IPS DF 19.7 (cell line): ENCODE results near the gene INO80.
"Not testable (repeated sequence)": the region's sequence is repeated elsewhere in the genome, so short reads cannot be mapped to it uniquely, and the experiment has no call there.

Experiments
- DNase-seq: peaks from one replicate; pipeline ENCODE4 v3.0.0-alpha.2; 2013; ENCODE audit warnings: low read depth, low spot score

INO80 gene, protein sequence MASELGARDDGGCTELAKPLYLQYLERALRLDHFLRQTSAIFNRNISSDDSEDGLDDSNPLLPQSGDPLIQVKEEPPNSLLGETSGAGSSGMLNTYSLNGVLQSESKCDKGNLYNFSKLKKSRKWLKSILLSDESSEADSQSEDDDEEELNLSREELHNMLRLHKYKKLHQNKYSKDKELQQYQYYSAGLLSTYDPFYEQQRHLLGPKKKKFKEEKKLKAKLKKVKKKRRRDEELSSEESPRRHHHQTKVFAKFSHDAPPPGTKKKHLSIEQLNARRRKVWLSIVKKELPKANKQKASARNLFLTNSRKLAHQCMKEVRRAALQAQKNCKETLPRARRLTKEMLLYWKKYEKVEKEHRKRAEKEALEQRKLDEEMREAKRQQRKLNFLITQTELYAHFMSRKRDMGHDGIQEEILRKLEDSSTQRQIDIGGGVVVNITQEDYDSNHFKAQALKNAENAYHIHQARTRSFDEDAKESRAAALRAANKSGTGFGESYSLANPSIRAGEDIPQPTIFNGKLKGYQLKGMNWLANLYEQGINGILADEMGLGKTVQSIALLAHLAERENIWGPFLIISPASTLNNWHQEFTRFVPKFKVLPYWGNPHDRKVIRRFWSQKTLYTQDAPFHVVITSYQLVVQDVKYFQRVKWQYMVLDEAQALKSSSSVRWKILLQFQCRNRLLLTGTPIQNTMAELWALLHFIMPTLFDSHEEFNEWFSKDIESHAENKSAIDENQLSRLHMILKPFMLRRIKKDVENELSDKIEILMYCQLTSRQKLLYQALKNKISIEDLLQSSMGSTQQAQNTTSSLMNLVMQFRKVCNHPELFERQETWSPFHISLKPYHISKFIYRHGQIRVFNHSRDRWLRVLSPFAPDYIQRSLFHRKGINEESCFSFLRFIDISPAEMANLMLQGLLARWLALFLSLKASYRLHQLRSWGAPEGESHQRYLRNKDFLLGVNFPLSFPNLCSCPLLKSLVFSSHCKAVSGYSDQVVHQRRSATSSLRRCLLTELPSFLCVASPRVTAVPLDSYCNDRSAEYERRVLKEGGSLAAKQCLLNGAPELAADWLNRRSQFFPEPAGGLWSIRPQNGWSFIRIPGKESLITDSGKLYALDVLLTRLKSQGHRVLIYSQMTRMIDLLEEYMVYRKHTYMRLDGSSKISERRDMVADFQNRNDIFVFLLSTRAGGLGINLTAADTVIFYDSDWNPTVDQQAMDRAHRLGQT (N-terminal part only)

DNA sequence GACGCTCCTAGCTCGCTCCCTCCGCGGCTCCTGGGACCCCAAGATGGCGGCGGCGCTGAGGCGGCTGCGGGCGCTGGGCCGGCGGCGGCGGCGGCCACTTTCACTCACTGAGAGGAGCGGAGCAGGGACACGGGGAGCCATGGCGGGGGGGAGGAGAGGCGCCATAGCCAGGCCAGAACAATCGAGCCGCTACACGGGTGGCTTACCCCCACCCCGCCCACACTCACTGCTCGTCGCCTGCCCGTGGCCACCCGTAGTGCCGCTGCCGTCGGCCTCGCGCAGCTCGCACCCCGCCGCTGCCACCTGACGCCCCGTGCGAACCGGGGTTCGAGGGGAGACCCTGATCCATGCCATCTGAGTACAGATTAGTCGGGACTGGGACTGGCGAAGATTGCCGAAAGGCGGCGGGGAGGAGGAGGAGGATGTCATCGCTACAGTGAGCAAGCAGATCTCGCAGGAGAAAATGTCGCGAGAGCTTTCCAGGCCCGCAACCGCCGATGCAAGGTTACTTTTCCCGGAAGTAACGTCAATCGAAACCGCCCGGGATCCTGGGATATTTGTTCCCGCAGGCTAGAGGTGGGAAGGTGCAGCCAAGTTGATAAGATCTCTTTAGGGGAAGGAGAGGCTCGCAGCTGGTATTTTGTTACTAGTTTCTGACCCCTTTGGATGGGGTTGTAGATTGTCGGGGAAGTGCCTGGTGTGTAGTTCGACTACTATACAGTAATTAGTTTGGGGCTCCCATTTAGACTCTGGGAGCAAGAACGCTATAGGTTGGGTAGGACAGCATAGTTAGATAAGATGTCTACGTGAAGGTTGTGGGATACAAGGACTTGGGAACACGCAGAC, at the start of gene INO80:
Gene INO80 (minus strand): TSS at position 165 of the 846 bp plus-strand sequence. CDS start 19,970 bp downstream, outside the sequence.
- DNase-seq = peak; percentile 97

DNA sequence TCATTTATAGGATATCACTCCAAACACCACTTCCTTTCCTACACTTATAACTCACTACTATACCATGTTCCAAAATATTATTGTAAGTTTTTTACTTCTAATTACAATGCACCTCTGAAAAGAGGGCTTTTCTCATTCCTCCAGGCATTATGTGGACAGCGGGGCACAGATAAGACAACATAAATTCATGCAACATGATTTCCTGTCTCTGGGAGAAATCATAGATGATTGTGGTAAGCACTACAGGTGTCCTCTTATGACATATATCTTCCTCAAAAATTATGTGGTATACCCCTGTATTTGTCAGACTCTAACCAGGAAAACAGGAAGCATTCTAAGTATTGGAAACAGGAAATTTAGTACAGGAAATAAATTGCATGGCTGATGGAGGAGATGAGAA, 45.7 kb upstream of the INO80 start:
- DNase-seq = no peak

DNA sequence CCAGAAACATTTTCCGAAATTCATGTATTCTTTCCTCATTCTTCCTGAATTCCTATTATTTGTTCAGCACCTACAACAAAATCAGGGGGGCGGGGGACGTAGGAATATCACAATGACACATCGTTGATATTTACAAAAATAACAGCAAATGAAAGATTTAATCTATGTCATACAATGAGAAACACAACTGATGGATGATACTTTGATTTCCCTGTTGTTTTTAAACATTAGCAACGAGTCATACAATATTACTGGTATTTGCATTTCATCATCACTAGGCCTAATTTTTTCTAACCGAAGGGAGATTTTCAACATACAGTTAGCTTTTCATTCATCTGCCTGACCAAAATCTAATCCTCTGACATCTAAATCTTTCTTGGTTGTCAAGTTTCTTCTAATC, 45.3 kb upstream of the INO80 start:
- DNase-seq = no peak

DNA sequence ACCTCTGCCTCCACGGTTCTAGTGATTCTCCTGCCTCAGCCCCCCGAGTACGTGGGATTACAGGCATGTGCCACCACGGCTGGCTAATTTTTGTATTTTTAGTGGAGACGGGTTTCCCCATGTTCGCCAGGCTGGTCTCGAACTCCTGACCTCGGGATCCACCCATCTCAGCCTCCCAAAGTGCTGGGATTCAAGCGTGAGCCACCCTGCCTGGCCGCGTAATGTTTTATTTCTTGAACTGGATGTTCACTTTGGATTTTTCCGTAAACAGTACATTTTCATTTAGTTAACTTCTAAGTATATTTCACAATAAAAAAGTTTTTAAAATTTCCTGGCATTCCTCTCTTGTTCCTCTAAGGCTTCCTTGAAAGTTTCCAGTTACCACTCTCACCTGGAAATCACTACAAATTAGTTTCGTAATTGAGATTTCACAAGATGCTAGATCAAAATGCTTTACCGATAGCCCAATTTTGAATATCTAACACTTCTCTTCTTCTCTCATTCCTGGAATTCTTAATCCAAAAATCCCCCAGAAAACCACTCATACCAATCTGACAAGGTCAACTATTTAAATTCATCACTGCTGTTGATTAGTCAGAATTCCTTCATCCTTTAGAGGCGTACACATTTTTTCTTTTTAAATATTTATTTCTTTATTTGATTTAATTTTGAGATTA, 44.7 kb upstream of the INO80 start:
- no peak for DNase-seq

DNA sequence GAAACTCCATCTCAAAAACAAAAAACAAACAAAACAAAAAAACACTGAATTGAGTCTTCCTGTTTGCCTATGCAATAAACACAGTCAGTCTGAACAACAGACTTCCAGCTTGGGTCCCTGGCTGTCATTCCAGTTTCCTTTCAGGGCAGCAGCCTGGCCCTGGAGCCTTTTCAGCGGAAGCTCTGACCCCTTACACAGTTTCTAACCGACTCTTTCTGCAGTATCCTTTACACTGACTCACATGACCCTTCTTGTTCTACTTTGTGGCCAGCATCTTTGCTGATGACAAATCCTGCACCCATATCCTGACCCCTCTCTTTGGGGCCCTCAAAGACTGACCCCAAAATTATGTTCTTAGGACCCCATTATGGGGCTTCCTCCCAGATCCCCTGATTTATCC, 38.3 kb upstream of the INO80 start:
- no peak for DNase-seq

DNA sequence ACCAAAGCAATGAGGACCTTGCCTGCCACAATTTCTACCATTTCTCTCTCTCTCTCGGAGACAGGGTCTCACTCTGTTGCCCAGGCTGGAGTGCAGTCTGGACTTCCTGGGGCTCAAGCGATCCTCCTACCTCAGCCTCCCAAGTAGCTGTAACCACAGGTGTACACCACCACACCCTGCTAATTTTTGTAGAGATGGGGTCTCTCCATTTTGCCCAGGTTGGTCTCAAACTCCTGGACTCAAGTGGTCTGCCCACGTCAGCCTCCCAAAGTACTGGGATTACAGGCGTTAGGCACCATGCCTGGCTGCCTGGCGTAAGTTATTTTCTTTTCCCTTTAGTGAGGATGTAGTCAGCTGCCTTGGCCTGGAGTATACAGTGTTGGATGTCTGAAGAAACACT, 37.7 kb upstream of the INO80 start:
- no peak for DNase-seq

DNA sequence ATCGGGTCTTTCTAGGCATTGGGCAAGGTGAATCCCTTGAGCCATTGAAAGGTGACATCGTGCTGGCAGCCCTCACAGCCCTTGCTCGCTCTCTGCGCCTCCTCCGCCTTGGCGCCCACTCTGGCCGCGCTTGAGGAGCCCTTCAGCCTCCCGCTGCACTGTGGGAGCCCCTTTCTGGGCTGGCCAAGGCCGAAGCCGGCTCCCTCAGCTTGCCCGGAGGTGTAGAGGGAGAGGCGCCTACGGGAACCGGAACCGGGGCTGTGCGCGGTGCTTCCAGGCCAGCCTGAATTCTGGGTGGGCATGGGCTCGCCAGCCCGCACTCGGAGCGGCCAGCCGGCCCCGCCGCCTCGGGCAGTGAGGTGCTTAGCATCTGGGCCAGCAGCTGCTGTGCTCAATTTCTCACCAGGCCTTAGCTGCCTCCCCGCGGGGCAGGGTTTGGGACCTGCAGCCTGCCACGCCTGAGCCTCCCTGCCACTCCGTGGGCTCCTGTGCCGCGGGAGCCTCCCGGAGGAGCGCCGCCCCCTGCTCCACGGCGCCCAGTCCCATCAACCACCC, 35.4 kb upstream of the INO80 start:
- DNase-seq = no peak

DNA sequence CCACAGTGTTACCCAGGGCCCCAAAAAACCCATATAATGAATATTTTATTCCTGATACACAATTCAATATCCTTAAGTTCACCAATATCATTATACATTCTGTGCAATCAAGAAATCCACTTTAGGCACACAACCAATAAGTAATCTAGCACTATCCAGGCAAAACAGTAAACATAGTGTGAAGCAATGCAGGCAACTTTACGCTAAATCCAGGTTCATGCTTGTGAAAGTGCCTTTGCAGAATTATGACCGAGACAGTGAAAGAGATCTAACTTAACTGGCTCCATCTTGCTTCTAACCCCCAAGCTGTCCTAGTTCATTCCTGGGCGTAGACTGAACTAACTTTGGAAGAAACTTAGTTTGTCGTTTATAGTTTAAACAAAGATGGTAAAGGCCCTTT, 34.2 kb upstream of the INO80 start:
- no peak for DNase-seq

DNA sequence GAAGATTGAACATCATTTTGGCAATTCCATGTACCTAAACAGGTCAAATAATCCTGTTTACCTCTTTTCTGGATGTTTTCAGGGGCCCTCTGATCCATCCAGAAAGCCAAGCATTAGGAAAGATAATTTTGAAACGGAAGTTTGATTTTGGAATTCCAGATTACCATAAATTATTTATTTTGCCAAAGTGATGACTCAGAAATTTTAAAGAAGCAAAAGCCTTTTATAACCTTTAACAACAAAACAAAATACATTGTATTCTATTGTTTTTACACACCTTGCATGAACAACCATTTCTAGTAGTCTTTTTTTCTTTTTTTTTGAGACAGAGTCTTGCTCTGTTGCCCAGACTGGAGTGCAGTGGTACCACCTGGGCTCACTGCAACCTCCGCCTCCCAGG, 32.0 kb upstream of the INO80 start:
- DNase-seq = no peak

DNA sequence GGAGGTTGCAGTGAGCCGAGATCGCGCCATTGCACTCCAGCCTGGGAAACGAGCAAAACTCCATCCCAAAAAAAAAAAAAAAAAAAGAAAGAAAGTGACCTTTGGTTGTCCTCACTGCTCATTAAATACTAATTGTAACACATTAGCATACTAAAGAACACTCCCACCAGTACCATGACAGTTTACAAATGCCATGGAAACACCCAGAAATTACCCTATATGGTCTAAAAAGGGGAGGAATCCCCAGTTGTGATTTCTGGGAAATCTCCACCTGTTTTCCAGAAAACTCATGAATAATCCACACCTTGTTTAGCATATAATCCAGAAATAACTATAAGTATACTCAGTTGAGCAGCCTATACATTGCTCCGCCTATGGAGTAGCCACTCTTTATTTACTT, 23.5 kb upstream of the INO80 start:
- DNase-seq = no peak

DNA sequence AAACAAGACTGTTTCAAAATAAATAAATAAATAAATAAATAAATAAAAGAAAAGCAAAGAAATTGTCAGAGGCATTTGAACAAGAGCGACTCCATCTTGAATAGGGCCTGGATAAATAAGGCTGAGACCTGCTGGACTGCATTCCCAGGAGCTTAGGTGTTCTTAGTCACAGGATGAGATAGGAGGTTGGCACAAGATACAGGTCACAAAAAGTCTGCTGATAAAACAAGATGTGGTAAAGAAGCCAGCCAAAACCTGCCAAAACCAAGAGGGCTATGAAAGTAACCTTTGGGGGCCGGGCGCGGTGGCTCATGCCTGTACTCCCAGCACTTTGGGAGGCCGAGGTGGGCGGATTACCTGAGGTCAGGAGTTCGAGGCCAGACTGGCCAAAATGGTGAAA, 23.0 kb upstream of the INO80 start:
- DNase-seq = not testable (repeated sequence)

DNA sequence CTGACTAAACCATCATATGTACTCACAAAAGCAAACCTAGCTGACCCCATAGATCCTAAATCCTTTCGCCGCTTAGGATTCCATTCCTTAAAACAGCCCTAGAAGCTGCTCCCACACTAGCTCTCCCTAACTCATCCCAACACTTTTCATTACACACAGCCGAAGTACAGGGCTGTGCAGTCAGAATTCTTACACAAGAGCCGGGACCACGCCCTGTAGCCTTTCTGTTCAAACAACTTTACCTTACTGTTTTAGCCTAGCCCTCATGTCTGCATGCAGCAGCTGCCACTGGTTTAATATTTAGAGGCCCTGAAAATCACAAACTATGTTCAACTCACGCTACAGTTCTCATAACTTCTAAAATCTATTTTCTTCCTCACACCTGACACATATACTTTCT, 19.5 kb upstream of the INO80 start:
- not testable (repeated sequence) for DNase-seq

DNA sequence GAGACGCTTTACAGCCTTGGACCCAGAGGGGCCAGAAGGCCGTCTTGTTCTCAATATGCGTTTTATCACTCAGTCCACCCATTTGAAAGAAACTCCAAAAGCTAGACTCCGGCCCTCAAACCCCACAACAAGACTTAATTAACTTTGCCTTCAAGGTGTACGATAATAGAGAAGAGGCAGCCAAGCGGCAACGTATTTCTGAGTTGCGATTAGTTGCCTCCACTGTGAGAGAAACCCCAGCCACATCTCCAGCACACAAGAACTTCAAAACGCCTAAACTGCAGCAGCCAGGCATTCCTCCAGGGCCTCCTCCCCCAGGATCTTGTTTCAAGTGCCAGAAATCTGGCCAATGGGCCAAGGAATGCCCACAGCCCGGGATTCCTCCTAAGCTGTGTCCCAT, 17.4 kb upstream of the INO80 start:
- no peak for DNase-seq

DNA sequence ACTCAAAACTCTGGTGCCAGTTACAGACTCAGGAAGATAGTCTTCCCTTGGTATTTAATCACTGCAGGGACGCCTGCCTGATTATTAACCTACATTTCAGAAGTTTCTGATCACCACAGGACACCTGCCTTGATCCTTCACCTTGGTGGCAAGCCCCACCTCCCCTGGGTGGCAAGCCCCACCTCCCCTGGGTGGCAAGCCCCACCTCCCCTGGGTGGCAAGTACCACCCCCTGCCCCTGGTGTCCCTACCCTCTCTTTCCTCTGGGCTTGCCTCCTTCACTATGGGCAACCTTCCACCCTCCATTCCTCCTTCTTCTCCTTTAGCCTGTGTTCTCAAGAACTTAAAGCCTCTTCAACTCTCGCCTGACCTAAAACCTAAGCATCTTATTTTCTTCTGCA, 16.0 kb upstream of the INO80 start:
- DNase-seq = not testable (repeated sequence)

DNA sequence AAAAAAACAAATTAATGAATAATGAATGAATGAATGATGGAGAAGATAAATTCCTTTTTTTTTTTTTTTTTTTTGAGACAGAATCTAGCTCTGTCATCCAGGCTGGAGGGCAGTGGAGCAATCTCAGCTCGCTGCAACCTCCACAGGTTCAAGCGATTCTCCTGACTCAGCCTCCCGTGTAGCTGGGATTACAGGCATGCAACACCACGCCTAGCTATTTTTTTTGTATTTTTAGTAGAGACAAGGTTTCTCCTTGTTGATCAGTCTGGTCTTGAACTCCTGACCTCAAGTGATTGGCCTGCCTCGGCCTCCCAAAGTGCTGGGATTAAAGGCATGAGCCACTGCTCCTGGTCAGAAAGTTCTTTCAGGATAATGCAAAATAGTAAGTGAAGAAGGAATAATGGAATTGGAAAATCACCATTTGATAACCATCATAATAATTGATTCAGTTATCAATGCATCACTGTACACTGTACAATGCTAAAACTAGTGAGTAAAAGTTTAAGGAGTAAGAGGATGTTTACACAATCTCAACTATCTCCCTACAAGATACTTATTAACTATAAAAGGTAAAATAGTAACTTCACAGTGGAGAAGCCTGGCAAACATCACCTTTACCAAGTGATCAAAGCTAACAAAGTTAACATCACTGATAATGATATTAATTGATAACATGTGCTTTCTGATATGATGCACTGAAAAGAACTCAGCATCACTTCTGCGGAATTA, 12.3 kb upstream of the INO80 start:
- no peak for DNase-seq

DNA sequence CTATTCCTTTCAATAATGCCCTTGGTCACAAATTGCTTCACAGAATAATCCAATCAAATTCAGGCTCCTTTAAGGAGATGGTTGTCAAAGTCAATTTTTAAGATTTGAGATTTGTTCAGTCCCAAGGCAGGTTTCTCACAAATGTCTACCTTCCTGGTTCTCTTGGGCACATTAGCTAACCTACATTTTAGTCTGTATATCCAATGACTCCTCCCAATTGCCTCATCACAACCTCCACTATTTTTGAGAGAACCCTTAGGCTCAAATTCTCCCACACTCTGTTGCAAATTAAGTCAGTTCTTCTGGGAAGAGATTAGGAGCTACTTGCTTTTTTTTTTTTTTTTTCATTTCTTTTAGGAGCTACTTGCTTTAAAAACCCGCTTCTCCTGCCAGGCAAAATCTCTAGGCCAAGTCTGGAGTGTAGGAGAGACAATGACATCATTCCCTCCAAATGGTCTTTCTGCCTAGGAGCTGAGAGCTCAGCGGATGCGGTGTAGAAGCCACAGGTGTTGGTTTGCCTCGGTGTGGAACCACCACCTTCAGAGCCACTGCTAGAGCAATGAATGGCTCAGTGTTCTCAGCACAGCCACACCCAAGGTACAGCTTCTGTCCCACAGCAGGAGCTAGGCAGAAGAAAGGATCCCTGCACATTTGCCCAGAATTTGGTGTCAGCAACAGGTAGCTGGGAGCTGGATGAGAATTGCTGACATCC, 10.0 kb upstream of the INO80 start:
- no peak for DNase-seq

DNA sequence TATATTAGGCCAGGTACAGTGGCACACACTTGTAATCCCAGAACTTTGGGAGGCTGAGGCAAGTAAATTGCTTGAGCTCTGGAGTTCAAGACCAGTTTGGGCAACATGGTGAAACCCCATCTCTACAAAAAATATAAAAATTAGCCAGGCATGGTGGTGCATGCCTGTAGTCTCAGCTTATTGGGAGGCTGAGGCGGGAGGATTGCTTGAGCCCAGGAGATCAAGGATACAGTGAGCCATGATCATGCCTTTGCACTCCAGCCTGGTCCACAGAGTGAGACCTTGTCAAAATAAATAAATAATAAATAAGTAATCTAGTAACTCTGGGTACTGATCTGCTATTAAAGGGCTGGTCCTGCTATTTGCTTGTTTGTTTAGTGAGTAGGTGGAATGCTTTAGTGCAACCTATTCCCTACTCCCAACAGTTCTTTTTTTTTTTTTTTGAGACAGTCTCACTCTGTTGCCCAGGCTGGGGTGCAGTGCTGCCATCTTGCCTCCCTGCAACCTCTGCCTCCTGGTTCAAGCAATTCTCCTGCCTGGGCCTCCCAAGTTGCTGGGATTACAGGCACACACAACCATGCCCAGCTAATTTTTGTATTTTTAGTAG, 9.1 kb upstream of the INO80 start:
- no peak for DNase-seq

DNA sequence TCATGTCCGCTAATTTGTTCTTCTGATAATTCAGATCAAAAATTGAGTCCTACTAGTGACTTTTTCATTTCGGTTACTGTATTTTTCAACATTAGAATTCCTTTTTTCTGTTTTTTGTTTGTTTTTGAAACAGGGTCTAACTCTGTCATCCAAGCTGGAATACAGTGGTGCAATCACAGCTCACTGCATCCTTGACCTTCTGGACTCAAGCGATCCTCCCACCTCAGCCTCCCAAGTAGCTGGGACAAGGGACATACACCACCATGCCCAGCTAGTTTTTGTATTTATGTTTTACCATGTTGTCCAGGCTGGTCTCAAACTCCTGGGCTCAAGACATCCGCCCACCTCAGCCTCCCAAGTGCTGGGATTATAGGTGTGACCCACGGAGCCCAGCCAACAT, 8.0 kb upstream of the INO80 start:
- no peak for DNase-seq

DNA sequence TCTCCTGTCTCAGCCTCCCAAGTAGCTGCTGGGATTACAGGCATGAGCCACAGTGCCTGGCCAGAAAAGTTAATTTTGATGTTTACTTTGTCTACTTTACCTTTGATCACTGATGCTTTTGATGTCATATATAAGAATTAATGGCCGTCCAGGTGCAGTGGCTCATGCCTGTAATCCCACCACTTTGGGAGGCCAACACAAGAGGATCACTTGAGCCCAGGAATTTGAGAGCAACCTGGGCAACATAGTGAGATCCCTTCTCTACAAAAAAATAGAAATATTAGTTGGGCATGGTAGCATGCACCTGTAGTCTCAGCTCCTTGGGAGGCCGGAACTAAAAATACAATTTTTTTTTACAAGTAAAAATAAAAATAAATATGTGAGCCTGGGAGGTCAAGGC, 6.8 kb upstream of the INO80 start:
- no peak for DNase-seq
